CD1c-positive myeloid dendritic cell (primary cell): ENCODE data around the gene CYS1.

Source experiments
- DNase-seq: peaks from one replicate; pipeline ENCODE4 v3.0.0-alpha.2; 2016; ENCODE audit errors: extremely low spot score

CYS1 gene

DNA sequence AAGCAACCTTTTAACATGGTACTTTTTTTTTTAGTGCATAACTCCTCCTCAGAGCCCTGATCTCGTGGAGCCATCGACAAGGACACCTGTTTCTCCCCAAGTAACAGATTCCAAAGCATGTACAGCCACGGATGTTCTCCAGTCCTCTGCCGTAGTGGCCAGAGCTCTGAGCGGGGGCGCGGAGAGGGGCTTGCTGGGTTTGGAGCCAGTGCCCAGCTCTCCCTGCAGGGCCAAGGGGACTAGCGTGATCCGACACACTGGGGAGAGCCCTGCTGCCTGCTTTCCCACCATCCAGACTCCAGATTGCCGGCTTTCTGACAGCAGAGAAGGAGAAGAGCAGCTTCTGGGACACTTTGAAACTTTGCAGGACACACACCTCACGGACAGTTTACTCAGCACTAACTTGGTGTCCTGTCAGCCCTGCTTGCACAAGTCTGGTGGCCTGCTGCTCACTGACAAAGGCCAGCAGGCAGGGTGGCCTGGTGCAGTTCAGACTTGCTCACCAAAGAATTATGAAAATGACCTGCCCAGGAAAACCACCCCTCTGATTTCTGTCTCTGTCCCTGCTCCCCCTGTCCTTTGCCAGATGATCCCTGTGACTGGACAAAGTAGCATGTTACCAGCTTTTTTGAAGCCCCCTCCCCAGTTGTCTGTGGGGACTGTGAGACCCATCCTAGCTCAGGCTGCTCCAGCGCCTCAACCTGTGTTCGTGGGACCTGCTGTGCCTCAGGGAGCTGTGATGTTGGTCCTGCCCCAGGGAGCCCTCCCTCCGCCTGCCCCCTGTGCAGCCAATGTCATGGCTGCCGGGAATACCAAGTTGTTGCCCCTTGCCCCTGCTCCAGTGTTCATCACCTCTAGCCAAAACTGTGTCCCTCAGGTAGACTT is 32.4 kb downstream of the CYS1 start:
- no peak for DNase-seq

DNA sequence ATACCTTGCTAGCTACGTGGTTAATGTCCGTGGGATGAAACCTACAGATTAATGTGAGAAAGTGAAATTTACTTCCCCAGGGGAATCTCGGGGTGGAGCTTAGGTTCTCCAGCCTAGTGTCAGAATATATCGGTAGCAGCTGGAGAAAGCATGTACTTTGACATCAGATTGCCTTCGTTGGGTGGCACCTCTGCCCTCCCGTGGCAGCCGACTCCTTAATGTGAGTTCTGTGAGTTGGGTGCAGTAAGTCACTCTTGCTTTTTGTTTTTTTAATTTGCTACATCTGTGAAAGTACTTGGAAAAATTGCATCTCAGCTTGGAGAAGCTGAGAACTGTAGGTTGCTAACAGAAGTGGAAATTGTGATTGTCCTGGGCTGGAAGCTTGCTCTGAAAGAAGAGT is 33.3 kb downstream of the CYS1 start:
- DNase-seq = no peak

DNA sequence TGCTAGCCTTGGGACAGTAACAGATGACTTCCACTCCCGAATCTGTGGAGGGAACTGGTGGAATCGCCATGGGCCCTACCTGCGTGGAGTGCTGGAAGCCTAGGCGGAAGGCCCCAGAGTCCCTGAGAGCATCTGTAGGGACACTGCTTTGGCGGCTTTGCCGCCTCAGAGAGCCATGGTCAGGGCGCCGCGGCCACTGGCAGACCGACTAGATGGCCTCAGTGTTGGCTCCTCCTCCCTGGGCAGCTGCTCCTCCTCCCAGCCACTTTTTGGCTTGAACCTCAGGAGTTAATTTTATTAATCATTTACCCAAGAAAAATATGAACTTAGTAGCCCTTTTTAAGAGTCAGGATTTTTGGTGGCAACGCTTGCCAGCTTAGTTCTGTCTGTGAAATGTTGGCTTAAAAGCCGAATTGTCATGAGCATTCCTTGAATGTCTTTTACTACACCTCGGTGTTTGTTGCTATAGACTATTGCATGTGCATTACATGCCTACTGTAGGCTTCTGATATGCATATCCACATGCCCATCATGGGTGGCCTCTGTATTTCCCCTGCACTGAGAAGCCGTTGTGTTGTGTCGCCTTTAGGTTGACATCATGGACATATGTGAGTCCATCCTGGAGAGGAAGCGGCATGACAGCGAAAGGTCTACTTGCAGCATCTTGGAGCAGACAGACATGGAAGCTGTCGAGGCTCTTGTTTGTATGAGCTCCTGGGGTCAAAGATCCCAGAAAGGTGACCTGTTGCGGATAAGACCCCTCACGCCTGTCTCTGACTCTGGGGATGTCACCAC is 34.5 kb downstream of the CYS1 start:
- DNase-seq = no peak

DNA sequence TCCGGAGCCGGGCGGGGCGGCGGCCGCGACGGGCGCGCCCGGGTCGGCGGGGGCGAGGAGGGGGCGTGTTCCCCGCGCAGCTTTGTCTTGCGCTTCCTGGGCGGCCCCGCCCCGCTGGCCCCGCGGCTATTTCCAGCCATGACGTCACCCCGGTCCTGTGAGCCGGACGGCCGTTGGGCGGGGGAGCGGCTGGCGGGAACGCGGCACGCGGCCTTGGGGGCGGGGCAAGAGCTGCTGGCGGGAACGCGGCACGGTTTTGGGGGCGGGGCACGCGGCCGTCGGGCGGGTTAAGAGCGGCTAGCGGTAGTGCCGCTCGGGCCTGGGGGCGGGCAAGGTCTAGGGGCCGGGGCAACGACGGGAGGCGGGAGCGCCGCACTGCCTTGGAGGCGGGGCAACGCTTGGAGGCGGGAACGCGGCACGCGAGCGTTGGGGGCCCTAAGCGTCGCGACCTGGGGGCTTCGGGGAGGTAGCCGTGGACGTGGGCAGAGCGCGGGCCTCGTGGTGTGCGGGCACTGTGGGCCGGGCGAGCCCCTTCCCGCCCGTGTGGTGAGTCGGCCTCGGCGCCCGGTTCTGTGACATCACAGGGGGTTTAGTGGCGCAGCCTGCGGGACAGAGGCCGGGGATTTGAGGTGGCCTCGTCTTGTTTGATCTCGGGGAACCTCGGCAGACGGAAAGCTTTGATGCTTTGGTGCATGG is 36.2 kb downstream of the CYS1 start:
- DNase-seq = peak; percentile 97

DNA sequence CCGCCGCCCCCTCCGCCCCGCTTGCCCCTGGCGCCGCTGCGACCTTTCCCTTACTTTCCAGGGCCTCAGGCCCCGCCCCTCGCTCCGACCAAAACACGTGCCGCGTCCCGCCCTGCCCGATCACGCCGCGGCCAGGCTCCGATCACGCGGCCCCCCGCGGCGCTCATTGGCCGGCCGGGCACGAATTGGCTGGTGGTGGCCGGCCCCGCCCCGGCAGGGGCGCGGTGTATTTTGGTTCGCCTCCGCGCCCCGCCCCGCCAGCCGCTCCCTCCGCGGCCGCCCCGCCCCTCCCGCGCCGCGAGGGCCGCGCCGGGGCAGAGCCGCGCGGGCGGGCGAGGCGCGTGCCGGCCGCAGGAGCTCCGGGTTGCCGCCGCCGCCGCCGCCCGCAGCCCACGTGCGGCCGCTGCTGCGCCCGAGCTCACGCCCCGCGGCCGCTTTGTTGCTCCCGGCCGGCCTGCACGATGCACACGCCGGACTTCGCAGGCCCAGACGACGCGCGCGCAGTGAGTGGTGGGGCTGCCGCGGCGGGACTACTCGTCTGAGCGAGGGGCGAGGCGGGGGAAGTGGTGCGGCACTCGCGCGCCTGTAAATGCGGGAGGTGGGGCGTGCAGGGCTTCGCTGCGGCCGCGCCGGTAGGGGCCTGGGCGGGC is 36.8 kb downstream of the CYS1 start, which contains the start of gene KLF11:
Gene KLF11, plus strand, starts transcription at position 295 of the 650 bp plus-strand sequence. Its CDS starts 167 bp downstream, at position 462.
- peak; percentile 96 for DNase-seq

DNA sequence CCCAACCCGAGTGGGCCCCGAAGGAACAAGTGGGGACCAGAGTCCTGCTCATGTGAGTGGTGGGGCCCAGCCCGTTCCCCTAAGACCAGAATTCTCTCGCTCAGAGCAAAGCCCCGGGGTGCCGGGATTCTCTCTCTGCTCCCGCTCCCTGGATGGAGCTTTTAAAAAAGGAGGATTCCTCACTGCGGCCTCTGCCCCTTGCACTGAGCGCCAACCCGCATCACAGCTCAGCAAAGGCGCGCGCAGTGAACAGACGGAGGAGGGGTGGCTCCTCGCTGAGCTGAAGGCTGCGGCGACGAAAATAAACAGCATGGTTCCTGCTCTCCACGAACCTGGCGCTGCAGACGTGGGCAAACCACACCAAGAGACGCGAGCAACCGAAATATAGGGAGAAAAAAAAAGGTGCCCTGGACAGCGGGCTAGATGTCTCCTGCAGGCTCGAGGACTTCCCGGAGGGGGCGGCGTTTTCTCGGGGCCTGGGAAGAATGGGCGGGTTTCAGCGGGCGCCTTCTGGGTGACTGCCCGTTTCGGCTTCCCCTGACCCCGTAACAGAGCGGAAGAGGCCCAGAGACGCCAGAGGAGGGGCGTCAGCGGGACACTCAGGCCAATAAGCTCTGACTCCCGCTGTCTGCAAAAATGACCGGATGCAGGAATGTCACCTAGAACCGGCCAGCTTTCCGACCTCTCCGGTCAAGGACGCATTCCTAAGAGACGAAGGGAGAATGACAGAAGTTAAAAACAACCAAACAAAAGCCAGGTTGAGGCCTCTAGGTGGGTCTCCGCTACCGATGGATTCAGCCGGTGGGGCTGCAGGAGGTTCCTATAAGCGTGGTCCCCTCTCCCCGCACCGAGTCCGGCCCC is 37.7 kb downstream of the CYS1 start:
- DNase-seq = peak; percentile 87

DNA sequence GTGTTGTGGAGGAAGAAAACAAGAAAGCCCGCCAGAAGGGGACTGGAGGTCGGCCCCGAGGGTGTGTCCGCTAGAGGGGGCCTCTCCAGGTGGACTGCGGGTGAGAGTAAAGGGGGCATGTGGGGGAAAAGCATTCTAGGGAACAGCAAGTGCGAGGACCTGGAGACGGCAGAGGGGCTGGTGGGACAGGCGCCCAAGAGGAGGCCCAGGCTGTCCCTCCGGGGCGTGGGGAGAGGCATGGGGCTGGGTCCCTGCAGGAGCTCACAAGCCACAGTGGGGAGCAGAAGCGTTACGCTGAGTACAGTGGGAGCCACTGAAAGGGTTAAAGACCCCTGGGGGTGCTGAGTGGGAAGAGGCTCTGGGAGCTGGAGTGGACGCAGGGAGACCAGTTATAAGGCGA is 38.5 kb downstream of the CYS1 start:
- DNase-seq = no peak

DNA sequence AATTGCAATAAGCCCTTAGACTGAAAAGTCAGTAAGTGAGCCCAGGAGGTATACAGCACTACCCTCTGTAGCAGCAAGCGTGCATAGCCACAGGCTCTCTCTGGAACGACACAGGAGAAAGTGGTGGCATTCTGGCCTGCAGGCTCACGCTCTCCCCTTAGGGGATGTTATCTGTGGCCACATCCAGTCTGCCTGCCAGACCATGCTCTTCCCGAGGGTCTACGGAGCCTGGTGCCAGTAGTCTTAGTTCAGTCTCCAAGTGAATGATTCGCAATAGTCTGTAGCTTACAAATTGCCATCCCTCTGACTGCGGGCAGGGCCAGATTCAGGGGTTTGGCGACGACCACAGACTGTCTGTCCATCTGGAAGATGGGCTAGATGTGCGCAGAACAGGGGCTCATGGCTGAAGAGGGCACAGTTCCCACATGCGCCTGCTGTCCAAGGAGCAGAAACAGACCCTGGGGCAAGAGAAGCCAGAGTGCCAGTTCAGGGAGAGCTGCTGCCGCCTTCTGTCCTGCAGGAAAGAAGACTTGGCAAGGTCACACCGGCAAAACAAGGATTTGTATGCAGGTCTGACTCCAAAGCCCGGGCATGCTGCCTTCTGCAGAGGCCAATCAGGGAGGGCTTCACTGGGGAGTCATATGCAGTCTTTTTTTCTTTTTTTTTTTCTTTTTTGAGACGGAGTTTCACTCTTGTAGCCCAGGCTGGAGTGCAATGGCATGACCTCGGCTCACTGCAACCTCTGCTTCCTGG is 40.4 kb downstream of the CYS1 start:
- DNase-seq = no peak

DNA sequence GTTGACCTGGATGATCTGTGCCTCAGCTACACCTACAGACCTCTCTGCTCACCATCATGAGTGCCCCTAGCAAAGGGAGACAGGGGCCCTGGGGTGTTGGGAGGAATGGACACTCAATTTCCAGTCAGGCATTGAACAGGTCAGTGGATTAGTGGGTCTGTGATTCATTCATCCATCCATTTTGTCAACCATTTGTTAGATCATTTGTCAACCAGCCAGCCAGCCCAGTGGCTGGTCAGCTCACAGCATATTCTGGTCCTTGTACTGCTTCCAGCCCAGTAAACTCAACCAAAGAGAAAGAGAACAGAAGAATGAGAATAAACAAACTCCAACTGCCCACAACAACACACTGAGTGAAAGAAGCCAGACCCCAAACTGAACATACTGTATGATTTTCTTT is 41.5 kb downstream of the CYS1 start:
- no peak for DNase-seq

DNA sequence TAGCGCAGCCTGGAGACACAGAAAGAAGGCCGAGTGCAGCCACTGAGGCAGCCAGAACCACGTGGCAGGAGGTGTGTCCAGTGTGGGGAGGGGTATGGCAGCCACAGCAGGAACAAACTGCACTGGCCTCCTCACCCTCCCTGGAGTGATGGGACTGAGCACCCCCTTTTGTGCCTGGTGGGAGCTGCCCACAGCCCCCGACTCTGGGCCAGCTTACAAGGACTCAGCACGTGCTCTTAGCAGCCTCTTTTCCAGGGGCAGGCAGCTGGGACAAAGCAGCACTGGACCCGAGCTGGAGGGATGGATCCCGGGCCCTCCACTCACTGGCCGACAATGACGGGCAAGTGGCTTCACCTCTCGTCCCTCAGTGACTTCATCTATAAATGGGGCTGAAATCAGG is 42.1 kb downstream of the CYS1 start:
- DNase-seq = no peak

DNA sequence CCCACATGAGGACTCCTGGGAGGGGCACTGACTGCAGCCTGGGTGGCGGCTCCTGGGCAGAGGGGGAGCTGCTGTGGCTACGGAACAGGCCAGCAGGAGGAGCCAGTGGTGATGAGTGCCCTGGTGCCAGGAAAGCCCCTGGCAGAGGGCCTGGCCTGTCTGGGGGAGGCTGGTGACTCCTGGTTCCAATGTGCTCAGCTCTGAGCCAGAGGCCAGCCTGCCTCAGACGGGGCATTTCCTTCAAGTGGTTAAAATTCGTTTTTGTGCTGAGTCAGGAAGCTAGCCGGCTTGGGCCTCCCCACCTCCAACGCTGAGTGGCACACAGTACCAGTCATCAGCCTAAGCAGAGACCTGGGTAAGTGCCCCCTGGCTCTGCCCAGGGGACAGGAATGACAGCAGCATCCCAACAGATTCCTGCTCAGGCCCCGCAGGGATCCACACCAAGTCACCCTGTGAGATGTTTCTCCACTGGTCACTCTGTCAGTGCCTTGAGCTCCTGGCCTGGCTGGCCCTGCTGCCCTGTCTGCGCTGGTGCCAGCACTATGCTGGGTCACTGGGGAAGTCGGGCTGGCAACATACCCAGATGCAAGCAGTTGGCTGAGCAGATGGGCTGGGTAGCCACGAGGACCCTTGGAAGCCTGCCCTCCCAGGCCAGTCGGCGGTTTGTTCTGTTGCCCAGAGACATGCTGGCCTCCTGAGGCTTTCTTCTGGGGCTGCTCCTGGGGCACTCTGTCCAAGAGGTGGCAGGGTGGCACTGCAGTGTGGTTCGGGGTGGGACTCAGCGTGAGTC is 43.9 kb downstream of the CYS1 start:
- DNase-seq = peak; percentile 87

DNA sequence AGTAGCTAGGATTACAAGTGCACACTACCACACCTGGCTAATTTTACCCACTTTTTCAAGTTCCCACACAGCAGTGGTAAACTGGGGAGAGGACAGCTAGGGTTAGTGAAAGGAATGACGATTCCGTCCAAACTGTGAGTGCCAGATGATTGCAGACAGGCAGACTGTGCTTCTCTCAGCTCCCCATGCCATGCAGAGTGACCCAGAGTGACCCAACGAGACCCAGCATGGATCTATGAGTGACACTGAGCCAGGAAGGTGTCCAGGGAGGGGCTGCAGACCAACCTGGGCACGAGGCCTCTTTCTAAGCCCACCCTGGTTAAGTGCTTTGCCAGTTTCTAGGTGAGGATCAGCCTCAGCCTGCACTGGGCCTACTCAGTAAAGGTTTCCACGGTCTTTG is 44.6 kb downstream of the CYS1 start:
- no peak for DNase-seq

DNA sequence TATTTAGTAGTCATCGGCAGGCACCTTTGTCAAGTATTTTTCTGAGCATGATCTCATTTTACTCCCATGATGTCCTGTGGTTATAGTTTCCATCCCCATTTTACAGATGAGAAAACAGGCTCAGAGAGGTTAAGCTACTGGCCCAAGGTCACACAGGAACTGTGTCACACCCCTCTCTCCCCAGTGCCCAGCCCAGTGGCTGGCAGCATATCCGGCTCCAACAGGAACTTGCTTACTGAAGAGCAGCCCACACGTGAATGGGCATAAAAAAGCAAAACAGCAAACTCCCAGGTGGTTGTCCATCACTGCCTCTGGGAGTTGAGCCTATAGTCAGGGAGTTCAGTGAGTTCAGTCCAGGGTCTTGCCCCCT is 45.2 kb downstream of the CYS1 start:
- DNase-seq = peak; percentile 62

DNA sequence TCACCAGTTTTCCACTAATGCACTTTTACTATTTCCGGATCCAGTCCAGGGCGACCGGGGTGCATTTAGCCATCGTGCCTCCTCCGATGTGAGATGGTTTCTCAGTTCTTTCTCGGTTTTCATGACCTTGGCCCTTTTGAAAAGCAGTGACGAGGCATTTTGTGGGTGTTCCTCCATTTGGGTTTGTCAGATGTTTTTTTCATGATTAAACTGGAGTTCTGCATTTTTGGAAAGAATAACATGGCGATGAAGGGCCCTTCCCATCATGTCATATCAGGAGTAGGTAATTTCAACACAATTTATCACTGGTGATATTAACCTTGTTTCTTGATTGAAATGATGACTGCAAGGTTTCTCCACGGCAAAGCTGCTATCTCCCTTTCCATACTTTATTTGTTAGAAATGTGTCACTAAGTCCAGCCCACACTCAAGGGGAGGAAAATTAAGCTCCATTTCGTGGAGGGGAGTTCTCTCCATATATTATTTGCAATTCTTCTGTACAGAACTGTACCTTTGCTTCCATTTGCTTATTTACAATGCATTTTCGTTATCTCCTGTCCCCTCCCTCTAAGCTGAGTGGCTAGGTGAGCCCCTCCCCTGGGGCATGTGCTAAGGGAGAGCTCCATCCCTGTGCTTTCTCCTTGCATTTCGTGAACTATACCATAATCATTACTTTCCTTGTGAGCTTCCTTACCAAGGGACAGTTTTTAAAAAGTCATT is 45.7 kb downstream of the CYS1 start:
- DNase-seq = peak; percentile 92

DNA sequence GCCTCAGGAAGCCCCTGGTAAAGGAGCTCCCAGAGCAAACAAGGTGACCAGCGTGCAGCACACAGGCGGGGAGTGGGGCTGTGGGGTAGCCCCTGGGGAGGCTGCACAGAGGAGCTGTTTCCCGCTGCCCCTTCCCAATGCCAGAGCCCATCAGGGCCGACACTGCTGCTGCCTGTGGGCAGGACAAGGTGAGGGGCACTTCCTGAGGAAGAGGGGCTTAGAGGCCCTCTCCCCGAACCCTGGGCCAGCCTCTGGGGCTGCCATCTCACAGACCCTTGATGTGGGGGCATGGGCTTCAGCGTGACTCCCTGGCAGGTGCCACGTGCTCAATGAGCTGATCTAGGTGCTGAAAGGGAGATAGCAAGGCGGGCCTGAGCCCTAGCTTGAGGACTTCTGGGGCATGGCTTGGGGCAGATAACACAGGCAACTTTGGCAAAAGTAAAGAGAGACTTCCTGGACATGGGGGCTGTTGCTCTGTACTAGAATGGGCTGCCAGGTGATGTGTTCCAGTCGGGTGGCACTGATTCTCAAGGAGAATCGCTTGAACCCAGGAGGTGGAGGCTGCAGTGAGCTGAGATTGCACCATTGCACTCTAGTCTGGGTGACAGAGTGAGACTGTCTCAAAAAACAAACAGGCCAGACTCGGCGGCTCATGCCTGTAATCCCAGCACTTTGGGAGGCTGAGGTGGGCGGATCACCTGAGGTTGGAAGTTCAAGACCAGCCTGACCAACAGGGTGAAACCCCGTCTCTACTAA is 46.8 kb downstream of the CYS1 start:
- no peak for DNase-seq

DNA sequence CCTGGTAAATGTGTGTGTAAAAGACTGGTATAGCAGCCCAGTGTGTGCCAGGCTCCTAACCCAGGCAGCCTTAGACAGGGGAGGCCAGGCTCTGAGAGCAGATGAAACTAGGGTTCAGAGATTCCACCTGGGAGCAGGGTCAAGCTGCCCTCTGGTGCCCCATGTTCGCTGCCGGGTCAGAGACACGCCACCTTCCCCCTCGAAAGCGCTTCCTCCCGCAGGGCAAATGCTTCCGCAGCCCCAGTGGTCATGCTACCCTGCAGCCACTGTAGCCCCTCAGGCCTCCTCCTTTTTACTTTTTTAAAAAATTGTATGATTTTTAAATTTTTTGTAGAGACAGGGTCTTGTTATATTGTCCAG is 47.5 kb downstream of the CYS1 start:
- DNase-seq = no peak

DNA sequence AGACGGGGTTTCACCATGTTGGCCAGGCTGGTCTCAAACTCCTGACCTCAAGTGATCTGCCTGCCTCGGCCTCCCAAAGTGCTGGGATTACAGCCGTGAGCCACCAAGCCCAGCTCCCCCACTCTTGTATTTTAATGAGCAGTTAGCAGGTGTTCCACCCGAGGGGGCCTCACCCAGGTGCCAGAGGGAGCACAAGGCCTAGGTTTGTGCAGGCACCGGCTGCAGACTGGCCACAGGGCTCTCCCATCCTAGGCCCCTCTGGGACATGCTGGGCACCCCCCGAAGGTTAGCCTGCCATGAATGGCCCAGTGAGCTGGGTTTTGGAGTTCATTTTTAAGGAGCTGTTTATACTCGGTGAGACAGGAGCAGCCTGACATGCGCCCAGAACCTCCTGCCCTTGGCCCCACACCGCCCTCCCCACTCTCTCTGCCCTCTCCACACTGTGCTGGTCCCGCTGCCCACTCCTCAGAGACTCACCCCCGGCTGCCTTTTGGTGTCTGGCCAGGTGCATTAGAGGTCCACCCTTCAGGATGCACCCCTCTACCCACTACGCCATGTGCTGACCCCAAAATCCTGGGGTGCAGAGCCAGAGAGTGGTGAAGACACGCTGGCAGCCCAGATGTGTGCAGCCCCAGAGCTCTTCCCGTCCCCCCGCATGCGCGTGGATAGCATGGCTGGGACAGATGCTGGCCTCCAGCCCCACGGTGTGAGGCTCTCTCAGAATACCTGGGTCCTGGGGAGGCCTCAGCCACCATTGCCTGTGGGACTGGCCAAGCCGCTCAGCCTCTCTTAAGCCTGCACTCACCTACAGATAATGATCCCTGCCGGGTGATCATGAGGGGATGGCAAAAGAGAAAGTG is 48.1 kb downstream of the CYS1 start:
- no peak for DNase-seq
